ENCODE results near the gene TWF2.

TWF2 gene

DNA sequence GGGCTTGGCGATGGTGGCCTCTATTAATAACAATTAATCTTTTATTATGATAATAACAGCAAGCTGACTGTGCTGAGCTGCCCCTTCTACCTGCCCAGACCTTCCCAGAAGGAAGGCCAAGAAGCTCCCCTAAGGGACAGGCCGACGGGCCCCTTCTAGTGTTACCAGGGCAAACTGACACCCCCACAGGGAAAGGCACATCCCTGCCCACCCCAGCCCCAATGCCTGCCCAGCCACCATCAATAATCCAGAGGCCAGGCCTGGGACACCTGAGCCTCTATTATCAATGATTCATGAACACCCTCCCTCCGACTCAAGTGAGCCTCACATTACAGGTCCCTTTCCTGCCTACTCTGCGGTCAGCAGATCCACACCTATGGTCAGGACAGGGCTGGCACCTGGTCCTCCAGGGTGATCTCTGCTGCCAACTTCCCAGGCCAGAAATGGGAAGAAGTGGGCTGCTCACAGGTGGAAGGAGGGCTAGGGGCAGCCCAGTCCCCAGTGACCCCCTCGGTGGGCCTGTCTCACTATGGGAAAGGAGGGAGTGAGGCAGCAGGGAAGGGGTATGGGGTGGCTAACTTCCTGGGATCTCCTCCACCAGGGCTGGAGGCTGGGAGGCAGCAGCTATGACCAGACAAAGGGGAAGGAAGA lies 1.8 kb downstream of the TWF2 start:
- no peak for DNase-seq

DNA sequence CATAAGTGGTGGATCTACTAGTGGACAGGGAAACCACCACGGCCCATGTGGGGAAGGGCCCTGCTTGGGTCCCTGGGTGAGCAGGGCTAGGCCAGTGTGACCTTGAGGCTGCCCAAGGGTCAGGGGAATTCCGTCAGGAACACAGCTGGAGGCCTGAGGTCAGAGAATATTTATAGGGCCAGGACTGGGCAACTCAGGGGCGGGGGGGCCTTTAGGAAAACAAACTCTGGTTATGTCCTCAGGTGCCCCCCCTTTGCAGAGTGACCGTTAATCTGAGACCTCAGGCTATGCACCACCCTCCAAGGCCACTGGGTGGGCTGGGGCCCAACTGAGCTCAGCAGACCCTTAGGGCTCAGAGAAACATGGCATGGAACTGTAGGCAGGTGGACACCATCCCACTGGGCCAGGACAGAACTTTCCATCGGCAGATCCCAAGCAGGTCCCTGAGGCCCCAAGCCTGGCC lies 2.5 kb downstream of the TWF2 start:
- no peak for DNase-seq

DNA sequence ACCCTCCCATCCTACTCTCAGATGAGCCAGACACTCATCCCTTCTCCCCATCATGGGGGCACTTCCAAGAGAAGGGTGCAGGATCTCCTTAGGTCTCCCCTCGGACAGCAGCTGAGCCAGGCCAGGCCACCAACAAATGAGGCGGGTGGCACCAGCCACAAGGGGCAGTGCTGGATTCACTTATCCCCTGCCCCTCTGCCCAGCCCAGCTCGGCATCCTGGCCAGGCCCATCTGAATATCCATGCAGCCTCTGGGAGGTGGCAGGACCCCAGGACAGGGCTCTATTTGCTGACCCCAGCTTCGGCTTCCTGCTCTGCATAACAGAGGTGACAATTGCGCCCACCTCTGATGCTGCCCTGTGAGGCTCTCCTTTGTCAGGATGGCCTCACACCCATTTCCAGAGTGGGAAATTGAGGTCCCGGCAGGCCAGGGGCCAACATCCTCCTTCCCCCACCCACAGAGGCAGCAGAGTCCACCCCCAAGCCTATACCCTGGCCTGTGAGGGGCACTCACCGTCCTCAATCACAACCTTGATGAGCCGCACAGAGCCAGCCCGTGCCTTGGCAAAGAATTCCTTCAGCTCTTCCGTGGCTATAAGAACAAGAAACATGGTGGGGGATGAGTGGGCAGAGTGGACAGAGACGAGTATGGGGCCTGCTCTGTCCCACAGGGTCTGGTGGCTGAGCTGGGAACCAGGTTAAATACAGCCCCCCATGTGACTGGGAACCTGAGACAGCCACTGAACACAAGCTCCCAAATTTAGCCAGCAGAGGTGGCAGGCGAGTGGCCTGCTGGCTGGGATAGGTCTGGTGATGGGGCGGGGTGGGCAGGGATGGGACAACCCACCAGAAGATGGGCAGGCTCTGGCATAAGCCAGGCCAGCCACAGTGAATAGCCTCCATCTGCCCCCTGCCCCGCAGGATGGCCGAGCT lies 4.2 kb downstream of the TWF2 start:
- no peak for DNase-seq

DNA sequence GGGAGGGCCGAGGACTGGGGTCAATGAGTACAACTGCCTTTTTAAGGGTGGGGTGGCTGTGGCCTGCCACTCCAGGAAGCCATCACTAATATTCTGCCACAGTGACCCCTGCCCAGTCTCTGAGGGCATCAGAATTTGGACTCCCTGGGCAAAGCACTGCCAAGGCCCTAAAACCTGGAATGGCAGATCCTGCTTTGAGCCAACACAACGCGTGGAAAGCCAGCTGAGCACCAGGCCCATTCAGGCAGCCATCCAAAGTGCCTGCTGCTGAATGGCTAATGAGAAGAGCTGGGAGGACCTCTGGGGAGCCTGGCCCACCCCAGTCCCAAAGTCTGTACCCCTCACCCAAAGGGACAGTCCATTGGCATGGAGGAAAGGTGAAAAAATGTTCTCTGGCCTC lies 5.0 kb downstream of the TWF2 start:
- no peak for DNase-seq

DNA sequence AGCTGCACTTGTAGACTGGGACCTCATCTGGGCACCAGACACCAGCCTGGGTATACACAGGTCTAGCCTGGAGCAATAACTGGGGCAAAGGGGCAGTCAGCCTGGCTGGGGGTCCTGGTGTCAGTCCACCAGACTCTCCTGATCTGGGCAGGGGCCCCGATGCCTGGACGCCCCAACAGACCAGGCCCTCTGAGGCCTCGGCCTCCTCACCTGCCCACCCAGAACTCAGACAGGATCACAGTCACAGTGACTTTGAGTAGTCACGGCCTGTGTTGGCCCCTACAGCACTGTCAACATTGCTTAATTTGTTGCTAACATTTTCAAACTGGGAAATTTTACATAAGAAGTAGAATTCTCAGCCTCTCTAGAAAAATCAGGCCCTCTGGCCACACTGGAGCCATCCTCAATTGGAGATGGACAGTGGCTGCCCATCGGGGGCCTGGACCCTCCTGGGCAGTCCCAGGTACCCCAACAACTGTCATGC lies 5.8 kb downstream of the TWF2 start:
- DNase-seq, result no peak

DNA sequence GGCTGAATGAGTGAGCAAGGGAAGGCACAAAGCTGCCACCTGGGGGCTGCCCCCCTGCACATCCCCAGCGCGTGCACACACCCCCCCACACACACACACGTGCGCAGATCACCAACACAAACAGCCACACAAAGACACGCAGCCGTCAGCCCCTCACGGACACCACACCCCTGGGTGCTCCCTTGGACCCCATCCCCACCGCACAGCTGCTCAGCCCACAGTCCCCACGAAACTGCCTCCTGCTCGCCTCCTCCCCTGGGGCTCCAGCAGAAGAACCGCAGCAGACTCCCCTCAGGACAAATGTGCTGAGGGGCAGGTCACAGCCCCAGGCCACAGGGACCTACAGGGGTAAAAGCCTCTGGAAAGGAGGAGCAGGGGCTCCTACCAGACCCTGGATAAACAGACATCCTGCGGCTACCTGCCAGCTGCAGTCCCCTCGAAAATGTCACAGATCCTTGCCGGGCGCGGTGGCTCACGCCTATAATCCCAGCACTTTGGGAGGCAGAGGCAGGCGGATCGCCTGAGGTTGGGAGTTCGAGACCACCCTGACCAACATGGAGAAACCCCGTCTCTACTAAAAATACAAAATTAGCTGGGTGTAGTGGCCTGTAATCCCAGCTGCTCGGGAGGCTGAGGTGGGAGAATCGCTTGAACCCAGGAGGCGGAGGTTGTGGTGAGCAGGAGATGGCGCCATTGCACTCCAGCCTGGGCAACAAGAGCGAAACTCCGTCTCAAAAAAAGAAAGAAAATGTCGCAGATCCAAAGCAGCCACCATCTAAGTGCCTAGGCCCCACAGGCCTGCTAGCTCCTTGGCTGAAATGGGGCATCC lies 6.5 kb downstream of the TWF2 start:
- DNase-seq, result no peak

DNA sequence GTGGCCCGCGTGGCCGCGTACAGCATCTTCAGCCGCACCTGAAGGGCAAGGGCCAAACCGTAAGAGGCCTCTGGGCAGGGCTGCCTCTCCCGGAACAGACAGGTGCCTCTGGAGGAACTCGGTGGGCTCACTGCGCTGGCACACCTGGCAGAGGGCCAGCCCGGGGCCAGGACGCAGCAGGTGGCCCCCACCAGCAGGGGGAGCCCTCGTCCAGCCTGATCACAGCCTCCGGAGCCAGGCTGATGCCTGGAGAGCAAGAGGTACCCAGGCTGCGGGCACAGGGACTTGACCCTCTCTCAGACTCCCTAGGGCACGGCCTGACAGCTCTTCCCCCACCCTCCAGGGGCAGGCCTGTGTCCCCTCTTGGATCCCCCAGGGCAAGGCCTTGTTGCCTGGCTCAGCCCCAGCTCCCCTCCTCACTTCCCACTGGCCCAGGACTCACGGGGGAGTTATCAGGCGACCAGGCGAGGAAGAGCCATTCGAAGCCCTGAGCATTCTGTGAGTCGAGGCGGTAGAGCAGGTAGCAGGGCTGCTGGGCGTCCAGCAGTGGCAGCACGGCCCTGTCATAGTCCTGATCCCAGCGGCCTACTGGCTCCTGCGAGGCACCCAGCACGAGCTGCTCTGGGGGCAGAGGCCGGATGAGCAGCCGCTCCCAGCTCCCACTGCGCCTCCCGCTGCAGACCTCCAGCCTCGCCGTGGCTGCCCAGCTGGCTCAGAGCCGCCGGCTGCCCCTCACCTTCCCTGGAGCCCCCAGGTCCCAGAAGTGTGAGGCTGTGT lies 7.3 kb downstream of the TWF2 start:
- peak; percentile 56 for DNase-seq

DNA sequence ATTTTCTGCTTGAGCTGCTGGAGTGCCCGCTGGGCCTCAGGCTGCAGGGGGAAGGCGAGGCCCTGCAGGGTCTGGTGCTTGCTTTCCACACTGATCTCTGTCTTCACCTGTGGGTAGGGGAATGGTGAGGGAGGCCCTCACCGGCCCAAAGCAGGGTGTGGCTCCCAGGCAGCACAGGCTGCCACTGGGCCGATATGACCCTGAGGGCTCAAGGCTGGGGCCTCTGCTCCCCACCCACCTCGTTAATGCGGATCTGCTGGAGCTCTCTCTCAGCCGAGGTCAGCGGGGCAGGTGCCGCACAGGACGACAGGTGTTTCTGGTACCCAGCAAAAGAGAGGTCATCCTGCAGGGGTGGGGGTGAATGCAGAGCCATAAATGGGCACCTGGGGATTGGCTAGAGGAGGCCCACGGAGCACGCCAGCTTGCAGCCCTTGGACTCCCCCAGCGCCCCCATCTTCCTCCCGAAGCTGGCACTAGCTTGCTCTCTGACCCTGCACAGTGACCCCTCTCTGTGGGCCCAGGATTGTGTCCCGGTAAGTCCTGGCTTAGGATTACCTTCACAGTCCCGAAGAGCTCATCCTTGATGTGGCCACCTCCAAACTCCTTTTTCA lies 8.0 kb downstream of the TWF2 start:
- DNase-seq, result no peak

DNA sequence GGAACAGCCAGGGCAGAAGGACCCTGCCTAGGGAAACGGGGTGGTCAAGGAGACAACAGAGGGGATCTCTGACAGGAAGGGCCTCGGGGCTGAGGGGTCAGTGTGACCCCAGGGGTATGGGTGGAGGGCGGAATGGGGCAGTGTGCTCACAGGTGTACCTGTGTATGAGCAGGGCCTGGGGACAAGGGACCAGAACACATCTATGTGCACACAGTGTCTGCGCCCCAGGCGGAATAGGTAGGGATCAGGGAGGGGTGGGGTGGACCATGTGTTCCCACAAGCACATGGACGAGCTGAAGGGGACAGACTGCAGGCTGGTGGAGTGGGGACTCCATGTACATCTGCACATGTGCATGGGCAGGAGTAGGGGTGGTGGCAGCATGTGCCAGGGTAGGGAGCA lies 8.5 kb downstream of the TWF2 start:
- DNase-seq, result no peak

DNA sequence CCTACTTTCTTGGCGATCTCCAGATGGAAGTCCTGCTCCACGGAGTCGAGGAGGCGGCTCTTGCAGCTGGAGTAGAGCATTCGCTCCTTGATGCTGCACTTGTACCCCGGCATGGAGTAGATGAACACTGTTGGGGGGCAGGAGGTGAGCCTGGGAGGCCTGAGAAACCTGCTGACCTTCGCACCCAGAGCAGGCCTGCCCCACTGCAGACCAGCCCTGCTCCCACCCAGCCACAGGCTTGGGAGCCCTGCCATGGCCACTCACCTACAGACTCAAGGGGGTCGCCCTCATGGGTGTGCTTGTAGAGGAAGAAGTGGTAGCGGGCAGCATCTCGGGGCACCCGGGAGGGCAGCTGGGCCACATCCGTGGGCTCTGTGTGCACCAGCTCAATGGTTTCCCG lies 9.3 kb downstream of the TWF2 start:
- no peak for DNase-seq

DNA sequence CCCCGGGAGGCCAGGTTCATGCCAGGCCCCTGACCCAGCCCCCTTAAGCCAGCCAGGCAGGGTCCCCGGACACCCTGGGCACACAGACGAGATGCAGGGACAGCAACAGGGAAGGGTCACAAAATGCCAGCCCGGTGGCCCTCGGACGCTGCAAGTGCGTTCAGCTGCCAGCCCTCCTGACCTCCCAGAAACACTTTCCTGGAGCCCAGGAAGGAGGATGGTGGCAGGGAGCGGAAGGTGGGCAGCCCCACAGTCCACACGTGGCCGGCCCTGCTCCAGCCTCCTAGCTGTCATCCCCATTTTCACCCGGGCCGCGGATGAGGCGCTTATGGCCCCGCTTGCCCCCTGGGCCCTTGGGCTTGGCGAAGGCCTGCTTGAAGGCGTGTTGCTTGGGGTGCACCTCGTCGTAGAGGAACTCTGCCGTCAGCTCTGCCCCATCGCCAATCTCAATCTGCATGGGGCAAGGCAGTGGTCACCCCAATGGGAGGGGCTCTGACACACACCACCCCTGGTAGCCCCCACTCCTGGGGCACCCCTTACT lies 10.1 kb downstream of the TWF2 start:
- no peak for DNase-seq

DNA sequence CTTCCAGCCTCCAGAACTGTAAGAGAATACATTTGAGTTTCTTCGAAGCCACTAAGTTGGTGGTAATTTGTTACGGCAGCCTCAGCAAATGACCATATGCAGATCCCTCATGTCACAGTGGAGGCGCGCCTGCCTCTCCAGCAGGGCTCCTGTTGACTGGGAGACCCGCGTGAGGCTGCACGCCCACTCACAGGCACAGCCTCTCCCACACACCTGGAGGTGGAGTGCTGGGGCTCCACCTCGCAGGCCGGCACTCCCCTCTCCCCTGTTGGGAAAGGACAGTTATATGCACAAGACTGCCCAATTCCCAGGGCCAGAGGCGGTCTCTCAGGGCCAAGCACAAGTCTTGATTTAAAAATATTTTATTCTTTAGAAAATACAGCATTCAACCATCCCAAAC lies 10.7 kb downstream of the TWF2 start:
- DNase-seq, result no peak

DNA sequence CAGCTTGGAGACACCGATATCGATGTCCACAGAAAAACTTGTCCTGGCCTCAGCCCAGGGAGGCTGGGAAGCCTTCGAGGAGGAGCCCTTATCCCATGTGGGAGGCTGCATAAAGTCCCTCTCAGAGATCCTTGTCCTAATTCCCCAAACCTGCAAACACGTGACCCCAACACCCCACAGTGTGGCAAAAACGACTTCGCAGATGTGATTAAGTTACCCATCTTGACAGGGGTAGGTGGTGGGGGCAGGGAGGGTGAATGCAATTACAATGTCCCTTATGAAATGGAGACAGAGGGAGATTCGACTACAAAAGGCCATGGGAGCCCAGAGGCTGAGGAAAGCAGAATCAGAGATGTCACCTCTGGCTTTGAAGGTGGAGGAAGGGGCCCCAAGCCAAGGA lies 11.2 kb downstream of the TWF2 start:
- DNase-seq, result no peak

DNA sequence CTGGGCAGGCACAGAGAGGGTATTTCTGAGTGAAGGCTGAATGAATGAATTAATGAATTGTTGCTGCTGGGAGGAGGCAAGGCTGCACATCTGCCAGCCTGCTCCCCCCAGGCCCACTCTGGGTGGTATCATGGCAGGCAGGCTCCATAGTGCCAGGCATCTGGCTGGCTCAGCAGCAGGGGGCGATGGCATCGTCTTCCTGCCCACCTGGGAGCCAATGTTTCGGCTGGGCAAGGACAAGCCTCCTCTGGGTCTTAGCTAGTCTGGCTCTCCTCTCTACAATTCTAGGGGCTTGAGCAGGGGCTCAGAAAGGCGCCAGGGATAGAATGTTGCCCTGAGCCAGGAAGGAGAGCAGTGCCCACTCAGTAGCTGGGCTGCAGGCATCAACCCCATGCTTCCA lies 11.8 kb downstream of the TWF2 start:
- no peak for DNase-seq

DNA sequence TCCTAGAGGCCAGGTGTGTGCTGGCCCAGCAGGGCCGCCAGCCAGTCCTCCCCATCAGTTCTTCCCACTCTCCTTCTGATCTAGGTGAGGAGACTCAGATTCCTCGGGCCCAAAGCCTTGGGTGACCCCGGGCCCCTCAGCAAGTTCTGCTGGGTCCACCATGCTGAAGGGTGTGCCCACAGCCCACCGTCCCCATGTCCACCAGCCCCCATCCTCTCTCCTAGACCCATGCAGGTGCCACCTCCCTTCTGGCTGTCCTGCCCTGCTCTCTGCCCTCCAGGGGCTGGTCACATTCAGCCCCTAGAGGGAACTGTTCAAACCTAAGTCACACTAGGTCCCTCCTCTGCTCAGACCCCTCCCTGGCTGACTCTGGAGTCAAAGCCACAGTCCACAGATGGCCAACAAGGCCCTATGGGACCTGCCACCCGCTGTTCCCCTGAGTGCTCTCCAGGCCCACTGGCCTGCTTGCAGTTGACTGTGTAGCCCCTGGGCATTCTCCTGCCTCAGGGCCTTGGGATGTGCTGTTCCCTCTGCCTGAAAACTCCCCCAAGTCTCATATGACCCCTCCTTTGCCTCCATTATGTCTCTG lies 12.6 kb downstream of the TWF2 start:
- DNase-seq, result no peak

DNA sequence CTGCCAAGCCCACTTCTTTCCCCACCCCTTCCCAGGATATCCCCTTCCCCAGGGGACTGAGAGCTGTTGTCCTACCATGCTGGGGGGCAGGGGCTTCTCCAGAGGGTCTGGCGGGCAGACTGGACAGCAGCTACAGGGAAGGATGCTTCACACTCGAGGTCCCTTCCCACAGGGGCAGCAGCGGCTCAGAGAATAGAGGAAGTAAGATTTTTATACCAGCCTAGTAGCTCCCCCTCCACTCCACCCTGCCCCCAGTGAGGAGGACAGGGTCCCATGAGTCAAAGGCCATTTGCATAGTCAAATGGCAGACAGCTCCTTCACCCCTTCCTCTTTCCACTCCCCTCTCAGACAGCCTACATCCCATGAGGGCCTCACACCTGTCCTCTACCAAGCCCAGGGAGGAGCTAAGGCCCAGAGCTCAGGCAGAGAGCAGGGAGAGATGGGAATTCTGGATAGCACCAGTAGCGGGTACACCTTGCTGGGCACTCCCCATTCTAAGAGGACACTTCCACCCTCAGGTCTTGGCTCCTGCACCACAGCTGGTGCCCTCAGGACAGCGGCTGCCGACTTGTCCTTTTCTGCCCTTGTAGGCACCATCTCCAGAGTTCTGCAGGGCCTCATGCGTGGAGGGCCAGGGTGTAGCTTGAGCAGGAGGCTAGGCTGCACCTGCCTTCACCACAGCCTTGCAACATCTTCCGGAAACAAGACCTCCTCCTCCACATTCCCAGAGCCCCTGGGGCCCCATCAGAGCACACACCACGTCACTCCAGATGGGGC lies 13.3 kb downstream of the TWF2 start, which contains the start of gene TLR9:
Gene TLR9 (minus strand): TSS at position 194 of the 777 bp plus-strand sequence. CDS start 116 bp downstream, at position 78.
- DNase-seq, result peak; percentile 52

DNA sequence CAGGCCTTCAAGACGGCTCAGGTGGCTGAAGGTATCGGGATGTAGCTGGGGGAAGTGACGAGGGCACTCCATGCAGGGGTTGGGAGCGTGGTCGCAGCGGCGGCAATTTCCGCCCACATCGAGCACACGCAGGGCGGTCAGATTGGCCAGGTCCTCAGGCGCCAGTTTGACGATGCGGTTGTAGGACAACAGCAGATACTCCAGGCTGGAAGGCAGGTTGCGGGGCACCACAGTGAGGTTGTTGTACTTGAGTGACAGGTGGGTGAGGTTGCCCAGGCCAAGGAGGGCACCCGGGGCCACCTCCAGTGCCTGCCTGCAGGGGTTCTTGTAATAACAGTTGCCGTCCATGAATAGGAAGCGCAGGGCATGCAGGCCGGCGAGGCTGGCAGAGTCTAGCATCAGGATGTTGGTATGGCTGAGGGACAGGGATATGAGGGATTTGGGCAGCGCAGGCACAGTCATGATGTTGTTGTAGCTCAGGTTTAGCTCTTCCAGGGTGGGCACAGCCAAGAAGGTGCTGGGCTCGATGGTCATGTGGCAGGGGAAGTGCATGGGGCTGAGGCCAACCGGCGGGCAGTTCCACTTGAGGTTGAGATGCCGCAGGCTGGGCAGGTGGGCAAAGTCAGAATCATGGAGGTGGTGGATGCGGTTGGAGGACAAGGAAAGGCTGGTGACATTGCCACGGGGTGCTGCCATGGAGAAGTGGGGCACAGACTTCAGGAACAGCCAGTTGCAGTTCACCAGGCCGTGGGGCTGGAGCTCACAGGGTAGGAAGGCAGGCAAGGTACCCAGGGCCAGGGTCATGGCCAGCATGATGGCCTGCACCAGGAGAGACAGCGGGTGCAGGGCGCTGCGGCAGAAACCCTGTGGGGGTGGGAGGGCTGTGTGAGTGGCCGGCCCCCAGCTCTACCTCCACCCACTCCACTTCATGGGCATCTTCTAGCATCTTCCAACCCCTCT lies 15.2 kb downstream of the TWF2 start:
- DNase-seq, result no peak

DNA sequence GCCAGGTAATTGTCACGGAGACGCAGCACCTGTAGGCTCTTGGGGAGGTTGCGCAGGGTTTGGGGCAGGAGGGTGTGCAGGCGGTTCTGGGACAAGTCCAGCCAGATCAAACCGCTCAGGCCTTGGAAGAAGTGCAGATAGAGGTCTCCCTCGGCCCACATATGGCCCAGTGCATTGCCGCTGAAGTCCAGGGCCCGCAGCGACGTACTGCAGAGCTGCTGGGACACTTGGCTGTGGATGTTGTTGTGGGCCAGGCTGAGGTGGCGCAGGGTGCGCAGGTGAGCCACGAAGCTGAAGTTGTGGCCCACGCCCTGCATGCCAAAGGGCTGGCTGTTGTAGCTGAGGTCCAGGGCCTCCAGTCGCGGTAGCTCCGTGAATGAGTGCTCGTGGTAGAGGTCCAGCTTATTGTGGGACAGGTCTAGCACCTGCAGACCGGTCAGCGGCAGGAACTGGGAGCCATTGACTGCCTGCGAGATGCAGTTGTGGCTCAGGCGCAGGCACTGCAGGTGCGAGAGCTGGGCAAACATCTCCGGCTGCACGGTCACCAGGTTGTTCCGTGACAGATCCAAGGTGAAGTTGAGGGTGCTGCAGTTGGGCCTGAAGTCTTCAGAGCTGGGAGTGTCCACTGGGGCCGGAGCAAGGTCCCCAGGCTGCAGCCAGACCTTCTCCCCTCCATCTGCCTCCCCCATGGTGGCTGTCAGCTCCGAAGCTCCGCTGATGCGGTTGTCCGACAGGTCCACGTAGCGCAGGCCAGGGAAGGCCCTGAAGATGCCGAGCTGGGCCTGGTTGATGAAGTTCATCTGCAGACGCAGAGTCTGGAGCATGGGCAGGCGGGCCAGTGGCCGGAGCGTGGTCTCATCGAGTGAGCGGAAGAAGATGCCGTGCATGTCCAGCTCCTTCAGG lies 16.4 kb downstream of the TWF2 start:
- no peak for DNase-seq
